Lung (tissue), 12 donors: ENCODE data around the gene BBS1. TPM values are rescaled to one million over a fixed set of nuclear protein-coding genes. Genes with fewer than 3 reads are reported as not detected.
A peak's percentile ranks its signal among the peaks of the same experiment; 100 is the strongest.

Experiments
- ATAC-seq: fragments of 200-7000 bp; cut with Tn5 transposase; one replicate; pipeline ENCODE4 v1.9.1; 2020; ENCODE audit warnings: moderate number of reproducible peaks; ENCODE audit not compliant: insufficient read depth, low FRiP score
- DNase-seq, 3 donors: peaks; one replicate each; pipeline ENCODE4 v3.0.0-alpha.2; 2013 to 2017
- H3K27ac ChIP-seq, 2 donors: one replicate each; pipeline ENCODE4 v1.5.1; 2013; ENCODE audit warnings: mild to moderate bottlenecking in 2 of 2, moderate library complexity in 2 of 2, control low read depth in 1 of 2, inconsistent platforms in 1 of 2, low read depth in 1 of 2, low read length in 1 of 2
- H3K27me3 ChIP-seq, 3 donors: one replicate each; pipeline ENCODE4 v1.5.1; 2013; ENCODE audit warnings: low read length in 2 of 3; ENCODE audit not compliant: control insufficient read depth in 3 of 3, insufficient read depth in 3 of 3
- H3K36me3 ChIP-seq, 4 donors: one replicate each; pipeline ENCODE4 v1.5.1; 2013; ENCODE audit warnings: low read length in 4 of 4, mild to moderate bottlenecking in 1 of 4, moderate library complexity in 1 of 4; ENCODE audit not compliant: control insufficient read depth in 4 of 4, insufficient read depth in 4 of 4
- H3K4me1 ChIP-seq, 5 donors: one replicate each; pipeline ENCODE4 v1.5.1; 2013; ENCODE audit warnings: low read length in 5 of 5, mild to moderate bottlenecking in 2 of 5, moderate library complexity in 1 of 5; ENCODE audit not compliant: control insufficient read depth in 5 of 5, insufficient read depth in 5 of 5
- H3K4me3 ChIP-seq: one replicate; pipeline ENCODE4 v1.5.1; 2013; ENCODE audit warnings: mild to moderate bottlenecking, control low read depth, moderate library complexity
- H3K9ac ChIP-seq, 2 donors: one replicate each; pipeline ENCODE4 v1.5.1; 2013; ENCODE audit warnings: low read length in 2 of 2, control low read depth in 1 of 2; ENCODE audit not compliant: insufficient read depth in 1 of 2
- H3K9me3 ChIP-seq, 4 donors: one replicate each; pipeline ENCODE4 v1.5.1; 2013; ENCODE audit warnings: low read length in 3 of 4, mild to moderate bottlenecking in 1 of 4, moderate library complexity in 1 of 4; ENCODE audit not compliant: control insufficient read depth in 4 of 4, insufficient read depth in 3 of 4
- WGBS, 2 donors: extraction: QIAGEN DNeasy Blood & Tissue Kit; methylation state at CpG; one replicate each; pipeline ENCODE4 v1.1.7; 2013; 5-methylcytosine and 5-hydroxymethylcytosine counted together
- polyA plus RNA-seq, 2 donors: library from polyadenylated mRNA; stranded (reverse); fragments of 200-250 nt; gene quantifications; one replicate each; pipeline ENCODE4 v1.2.1, GENCODE V29; 2013
- total RNA-seq, 2 donors: library from RNA; depleted of rRNA in 1 of 2; stranded (reverse); fragments of >200 nt in 1 of 2; gene quantifications; one replicate each; pipeline ENCODE4 v1.2.1, GENCODE V29; 2014 to 2021
- TF ChIP-seq, protein P1 (sequence below): IDR thresholded peaks from 2 replicates; pipeline ENCODE4 v1.5.1; 2012; ENCODE audit warnings: mild to moderate bottlenecking; ENCODE audit errors: control extremely low read depth, extremely low read depth
- donor health status: control.
- donor health status: control.
- donor health status: Bipolar disorder and iron deficiency.
- donor health status: healthy.
- donor health status: DM: yes; HTN: yes; CAD: no.

BBS1 gene
- total and polyA plus RNA-seq, 4 donors: 12.5 to 75.6 (median 29.3) TPM

DNA sequence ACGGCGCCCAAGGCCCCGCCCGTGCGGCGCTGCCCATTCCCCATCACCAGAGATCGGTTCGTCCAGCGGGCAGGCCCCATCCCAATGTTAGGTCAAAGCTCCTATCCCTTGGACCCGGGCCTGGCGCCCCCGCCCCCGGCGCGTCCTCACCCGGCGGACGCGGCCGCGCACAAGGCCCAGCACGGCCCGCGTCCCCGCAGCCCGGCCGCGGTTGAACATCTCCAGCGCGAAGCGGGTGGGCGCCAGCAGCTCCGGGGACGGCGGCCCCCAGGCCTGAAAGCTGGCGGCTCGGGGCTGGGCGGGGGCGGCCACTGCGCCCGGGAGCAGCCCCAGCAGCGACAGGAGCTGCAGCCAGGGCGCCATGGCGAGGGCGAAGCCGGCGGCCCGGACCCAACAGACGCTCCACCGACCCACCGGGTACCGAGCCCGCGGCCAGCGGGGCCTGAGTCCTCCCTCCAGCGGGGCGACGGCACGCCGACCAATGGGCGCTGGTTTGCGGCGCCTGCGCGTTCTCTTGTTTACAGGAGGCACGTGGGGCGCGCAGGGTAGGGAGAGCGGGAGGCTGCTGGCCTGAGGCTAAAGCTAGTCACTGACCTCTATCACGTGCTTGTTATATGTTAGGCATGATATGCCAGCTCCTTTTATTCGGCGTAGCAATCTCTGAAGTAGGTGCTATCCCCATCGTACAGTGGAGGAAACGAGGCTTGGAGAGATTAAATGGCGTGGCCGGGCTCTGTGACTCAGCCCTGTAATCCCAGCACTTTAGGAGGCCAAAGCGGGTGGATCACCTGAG is 57.9 kb downstream of the BBS1 start, which contains the start of gene CTSF:
TSS of gene CTSF (minus strand) at position 483 of the 793 bp plus-strand sequence. CDS start at position 363, 120 bp downstream.
- TF ChIP-seq, protein P1, sequence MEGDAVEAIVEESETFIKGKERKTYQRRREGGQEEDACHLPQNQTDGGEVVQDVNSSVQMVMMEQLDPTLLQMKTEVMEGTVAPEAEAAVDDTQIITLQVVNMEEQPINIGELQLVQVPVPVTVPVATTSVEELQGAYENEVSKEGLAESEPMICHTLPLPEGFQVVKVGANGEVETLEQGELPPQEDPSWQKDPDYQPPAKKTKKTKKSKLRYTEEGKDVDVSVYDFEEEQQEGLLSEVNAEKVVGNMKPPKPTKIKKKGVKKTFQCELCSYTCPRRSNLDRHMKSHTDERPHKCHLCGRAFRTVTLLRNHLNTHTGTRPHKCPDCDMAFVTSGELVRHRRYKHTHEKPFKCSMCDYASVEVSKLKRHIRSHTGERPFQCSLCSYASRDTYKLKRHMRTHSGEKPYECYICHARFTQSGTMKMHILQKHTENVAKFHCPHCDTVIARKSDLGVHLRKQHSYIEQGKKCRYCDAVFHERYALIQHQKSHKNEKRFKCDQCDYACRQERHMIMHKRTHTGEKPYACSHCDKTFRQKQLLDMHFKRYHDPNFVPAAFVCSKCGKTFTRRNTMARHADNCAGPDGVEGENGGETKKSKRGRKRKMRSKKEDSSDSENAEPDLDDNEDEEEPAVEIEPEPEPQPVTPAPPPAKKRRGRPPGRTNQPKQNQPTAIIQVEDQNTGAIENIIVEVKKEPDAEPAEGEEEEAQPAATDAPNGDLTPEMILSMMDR: no peak
- Histone ChIP-seq H3K4me1 (peaks cover 0 to 10% (median 0%) of the 10 kb centered on the region in 5 donors), H3K27me3 (no peaks in the 10 kb centered on the region), H3K27ac (peak within 1 kb of the TSS in 1 of 2 donors; percentile 24), H3K9me3 (no peaks in the 10 kb centered on the region), H3K9ac (no peak within 1 kb of the TSS), H3K4me3 (peak within 1 kb of the TSS; percentile 56), H3K36me3 (peaks cover 0 to 2% (median 0%) of the 10 kb centered on the region in 4 donors)
- ATAC-seq (peak; percentile 81), DNase-seq (peak; percentile 70 to 82 (median 79))
- WGBS, 2 donors: 4 to 5% methylated on average over 69 to 77 of the region's 77 CpGs

DNA sequence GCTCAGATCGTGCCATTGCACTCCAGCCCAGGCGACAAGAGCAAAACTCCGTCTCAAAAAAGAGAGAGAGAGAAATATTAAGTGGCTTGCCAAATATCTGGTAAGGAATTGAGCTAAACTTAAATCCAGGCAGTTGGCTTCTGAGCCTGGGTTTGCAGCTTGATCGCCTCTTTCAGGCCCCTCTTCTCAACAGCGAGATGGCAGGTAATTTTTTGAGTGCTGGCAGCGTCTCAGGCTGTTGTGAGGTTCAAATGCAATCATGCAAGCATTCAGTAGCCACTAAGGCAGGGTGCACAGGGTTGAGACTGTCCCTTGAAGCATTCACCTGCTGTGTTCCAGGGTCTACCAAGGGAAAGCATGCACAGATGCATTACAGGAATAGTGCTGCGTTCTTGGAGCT is 58.6 kb downstream of the BBS1 start:
- no peak overlapping the region for H3K9ac ChIP-seq
- H3K36me3 ChIP-seq: peaks cover 0 to 2% (median 0%) of the 10 kb centered on the region in 4 donors
- H3K27me3 ChIP-seq: no peaks in the 10 kb centered on the region
- no peak overlapping the region for H3K4me3 ChIP-seq
- TF ChIP-seq, protein P1: no peak
- DNase-seq (no peak), ATAC-seq (no peak)
- peaks cover 0 to 10% (median 0%) of the 10 kb centered on the region in 5 donors for H3K4me1 ChIP-seq
- no peaks in the 10 kb centered on the region for H3K9me3 ChIP-seq
- 87 to 89% methylated on average over 7 of the region's 7 CpGs for WGBS, 2 donors
- no peak overlapping the region for H3K27ac ChIP-seq

DNA sequence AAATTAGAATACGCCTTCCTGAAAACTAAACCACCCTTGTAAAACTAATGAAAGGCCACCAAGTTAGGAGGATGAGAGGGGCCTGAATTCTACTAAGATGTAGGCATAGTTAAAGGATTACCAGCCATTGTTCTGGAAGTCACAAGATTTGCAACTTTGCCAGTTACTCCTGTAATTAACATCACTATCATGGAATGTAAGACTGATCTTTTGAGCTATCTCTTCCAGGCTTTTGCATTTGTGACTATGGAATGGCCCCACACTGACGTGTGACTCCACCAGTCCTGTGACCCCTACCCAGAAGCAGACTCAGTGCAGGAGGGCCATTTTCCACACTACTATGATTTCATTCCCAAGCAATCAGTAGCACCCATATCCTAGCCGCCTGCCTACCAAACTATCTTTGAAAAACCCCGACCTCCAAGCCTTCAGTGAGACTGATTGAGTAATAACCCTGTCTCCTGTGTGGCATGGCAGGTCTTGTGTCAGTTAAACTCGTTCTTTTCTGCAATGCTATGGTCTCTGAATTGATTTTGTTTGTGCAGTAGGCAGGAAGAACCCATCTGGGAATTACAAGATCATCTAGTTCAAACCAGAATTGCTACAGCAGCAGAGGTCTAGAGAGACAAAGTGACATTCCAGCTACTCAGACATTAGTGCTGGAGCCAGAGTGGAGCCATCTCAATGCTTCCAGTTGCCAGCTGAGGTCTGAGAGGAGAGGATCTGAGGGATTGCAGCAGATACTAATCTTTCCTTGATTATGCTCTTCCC is 59.8 kb downstream of the BBS1 start:
- ATAC-seq: no peak

More for the DNA sequence above, 59.8 kb downstream of the BBS1 start:
- 55 to 63% methylated on average over 5 of the region's 5 CpGs for WGBS, 2 donors
- no peak overlapping the region for H3K4me3 ChIP-seq
- peaks cover 0 to 2% (median 0%) of the 10 kb centered on the region in 4 donors for H3K36me3 ChIP-seq
- peaks cover 0 to 10% (median 0%) of the 10 kb centered on the region in 5 donors for H3K4me1 ChIP-seq
- no peaks in the 10 kb centered on the region for H3K27me3 ChIP-seq
- no peak overlapping the region for H3K27ac ChIP-seq
- no peak overlapping the region for H3K9ac ChIP-seq
- no peaks in the 10 kb centered on the region for H3K9me3 ChIP-seq
- DNase-seq: no peak
- TF ChIP-seq, protein P1: no peak
